ENCODE measurements around the gene NHS. TPM values are rescaled to one million over a fixed set of nuclear protein-coding genes. Genes with fewer than 3 reads are reported as not detected.

NHS gene
- total RNA-seq, 6 experiments from 2014 or later = 0.06 to 0.27 (median 0.12) TPM

DNA sequence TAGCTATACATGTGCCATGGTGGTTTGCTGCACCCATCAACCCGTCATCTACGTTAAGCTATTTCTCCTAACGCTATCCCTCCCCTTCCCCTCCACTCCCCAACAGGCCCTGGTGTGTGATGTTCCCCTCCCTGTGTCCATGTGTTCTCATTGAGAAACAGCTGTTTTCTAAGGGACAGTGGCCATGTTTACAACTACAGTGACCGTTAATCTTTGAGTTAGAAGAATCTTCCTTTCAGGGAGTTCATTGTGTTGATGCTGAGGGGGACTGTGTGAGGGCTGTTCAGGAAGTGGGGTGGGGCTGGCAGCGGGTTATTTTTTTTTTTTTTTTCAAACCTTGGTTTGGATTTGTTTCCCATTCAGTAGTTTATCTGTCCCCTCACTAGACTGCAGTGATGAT, 179.9 kb downstream of the NHS start:
- Histone ChIP-seq H3K9me3 (no peaks in the 10 kb centered on the region), H3K36me3 (no peaks in the 10 kb centered on the region), H3K4me1 (no peaks in the 10 kb centered on the region), H3K27me3 (no peaks in the 10 kb centered on the region), H3K4me3 (no peak overlapping the region), H3K27ac (no peak overlapping the region)
- DNase-seq (no peak), ATAC-seq (no peak)
- WGBS (ENCODE audit: insufficient coverage, low coverage, low lambda C conversion rate, missing lambda C conversion rate) = 50% methylated on average over 5 of the region's 5 CpGs
- TF ChIP-seq, protein P1, sequence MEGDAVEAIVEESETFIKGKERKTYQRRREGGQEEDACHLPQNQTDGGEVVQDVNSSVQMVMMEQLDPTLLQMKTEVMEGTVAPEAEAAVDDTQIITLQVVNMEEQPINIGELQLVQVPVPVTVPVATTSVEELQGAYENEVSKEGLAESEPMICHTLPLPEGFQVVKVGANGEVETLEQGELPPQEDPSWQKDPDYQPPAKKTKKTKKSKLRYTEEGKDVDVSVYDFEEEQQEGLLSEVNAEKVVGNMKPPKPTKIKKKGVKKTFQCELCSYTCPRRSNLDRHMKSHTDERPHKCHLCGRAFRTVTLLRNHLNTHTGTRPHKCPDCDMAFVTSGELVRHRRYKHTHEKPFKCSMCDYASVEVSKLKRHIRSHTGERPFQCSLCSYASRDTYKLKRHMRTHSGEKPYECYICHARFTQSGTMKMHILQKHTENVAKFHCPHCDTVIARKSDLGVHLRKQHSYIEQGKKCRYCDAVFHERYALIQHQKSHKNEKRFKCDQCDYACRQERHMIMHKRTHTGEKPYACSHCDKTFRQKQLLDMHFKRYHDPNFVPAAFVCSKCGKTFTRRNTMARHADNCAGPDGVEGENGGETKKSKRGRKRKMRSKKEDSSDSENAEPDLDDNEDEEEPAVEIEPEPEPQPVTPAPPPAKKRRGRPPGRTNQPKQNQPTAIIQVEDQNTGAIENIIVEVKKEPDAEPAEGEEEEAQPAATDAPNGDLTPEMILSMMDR (IDR thresholded peaks at IDR 0.05) = no peak
- TF ChIP-seq POLR2A (IDR thresholded peaks at IDR 0.05) = no peak
- intact Hi-C loops (cut with DNase I) = no loop called here

DNA sequence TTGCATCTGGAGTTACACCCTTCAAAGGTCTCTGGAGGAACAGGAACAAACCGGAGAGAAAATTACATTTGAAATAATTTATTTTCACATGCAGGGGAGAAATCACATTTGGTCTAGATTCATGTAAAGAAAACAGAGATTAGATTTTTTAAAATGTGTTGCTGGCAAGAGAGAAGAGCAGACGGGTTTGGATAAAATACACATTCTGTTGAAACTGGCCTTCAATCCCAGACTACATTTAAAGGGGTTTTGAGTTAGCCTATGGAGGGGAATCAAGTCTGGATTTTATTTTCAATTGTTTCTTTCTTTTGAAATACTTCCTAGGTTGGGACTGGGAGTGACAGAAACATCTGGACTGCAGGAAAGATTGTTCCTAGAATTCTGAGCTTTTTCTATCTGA, 180.8 kb downstream of the NHS start:
- Histone ChIP-seq H3K4me3 (no peak overlapping the region), H3K4me1 (no peaks in the 10 kb centered on the region), H3K27ac (no peak overlapping the region), H3K36me3 (no peaks in the 10 kb centered on the region), H3K27me3 (no peaks in the 10 kb centered on the region), H3K9me3 (no peaks in the 10 kb centered on the region)
- DNase-seq (no peak), ATAC-seq (no peak)
- TF ChIP-seq, protein P1 (IDR thresholded peaks at IDR 0.05) = no peak
- no peak for TF ChIP-seq POLR2A (IDR thresholded peaks at IDR 0.05)
- WGBS (ENCODE audit: insufficient coverage, low coverage, low lambda C conversion rate, missing lambda C conversion rate) = 51% methylated on average over 2 of the region's 2 CpGs
- intact Hi-C loops (cut with DNase I) = no loop called here

DNA sequence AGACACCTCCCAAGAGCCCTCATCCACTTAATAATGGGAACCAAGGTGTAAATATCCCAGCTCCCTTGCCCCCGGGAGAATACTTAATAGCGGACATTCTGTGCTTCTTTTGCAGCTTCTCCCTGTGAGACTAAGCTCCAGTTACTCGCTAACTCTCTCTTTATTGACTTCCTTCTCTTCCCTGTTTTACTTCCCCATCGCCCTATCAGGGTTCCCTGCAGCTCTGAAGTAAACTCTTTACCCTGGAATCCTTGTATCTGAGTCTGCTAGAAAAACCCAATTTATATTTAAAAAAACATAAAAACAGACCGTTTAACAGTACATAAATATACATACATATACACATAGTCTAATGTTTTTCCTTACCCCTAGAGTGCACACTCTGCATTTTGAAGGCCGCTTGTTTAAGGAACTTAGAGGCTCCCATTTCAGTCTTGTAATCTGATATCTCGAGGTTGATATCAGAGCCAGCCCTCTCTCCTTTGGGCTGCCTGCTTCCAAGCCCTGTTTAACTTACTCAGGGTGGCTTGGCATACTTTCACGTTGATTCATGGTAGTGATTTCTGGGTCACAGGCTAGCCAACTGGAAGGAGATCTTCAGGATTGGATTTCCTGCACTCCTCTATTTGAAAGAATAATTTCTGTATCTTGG, 184.9 kb downstream of the NHS start:
- DNase-seq = no peak
- Histone ChIP-seq H3K36me3 (no peaks in the 10 kb centered on the region), H3K27ac (no peak overlapping the region), H3K9me3 (no peaks in the 10 kb centered on the region), H3K4me3 (no peak overlapping the region), H3K4me1 (no peaks in the 10 kb centered on the region), H3K27me3 (no peaks in the 10 kb centered on the region)
- no peak for ATAC-seq
- intact Hi-C loops (cut with DNase I) = no loop called here
- TF ChIP-seq POLR2A (IDR thresholded peaks at IDR 0.05) = no peak
- TF ChIP-seq, protein P1 (IDR thresholded peaks at IDR 0.05) = no peak
- 21% methylated on average over 8 of the region's 8 CpGs for WGBS (ENCODE audit: insufficient coverage, low coverage, low lambda C conversion rate, missing lambda C conversion rate)

DNA sequence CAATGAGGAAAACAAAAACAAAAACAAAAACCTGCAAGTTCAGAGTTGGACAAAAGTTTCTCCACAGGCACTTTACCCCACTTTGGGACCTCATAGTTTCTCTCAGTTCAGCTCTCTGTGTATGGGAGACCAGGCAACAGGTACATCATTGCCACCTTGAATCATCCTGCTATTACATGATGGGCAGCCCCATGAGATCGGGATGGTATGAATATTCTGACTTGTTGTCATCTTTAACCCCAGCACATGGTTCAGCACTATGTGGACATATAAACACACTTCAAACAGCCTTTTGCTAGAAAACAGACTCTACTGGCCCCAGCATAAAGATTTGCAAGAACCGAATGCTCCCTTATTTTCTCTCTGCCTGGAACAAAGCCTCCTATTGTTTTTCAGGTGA, 185.4 kb downstream of the NHS start:
- no peak overlapping the region for H3K4me3 ChIP-seq
- H3K27ac ChIP-seq = no peak overlapping the region
- no peaks in the 10 kb centered on the region for H3K4me1 ChIP-seq
- no peak for ATAC-seq
- H3K36me3 ChIP-seq = no peaks in the 10 kb centered on the region
- no peak for DNase-seq
- no peaks in the 10 kb centered on the region for H3K9me3 ChIP-seq
- 70% methylated on average over 2 of the region's 2 CpGs for WGBS (ENCODE audit: insufficient coverage, low coverage, low lambda C conversion rate, missing lambda C conversion rate)
- intact Hi-C loops (cut with DNase I) = no loop called here
- no peak for TF ChIP-seq POLR2A (IDR thresholded peaks at IDR 0.05)
- no peaks in the 10 kb centered on the region for H3K27me3 ChIP-seq

DNA sequence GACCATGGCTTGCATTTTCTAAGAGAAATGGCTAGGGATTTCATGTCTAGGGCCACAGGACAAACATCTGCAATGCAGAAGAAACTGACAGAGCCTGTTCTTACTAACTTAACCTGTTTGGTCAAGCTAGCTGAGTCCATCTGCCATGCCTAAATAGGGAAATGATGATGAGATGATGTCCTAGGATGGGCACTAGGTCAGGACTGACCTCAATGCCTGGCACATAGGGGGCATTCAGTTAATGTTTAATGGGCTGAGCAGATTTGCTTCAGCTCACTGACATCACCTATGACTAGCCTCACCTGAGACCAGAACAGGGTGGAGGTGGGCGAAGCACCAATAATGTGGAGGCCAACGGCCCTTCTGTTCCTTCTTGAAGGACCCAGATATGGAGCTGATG, 188.1 kb downstream of the NHS start:
- no peaks in the 10 kb centered on the region for H3K36me3 ChIP-seq
- intact Hi-C loops (cut with DNase I) = no loop called here
- DNase-seq = no peak
- no peaks in the 10 kb centered on the region for H3K27me3 ChIP-seq
- H3K9me3 ChIP-seq = no peaks in the 10 kb centered on the region
- H3K27ac ChIP-seq = no peak overlapping the region
- H3K4me1 ChIP-seq = no peaks in the 10 kb centered on the region
- H3K4me3 ChIP-seq = no peak overlapping the region
- 29% methylated on average over 1 of the region's 2 CpGs for WGBS (ENCODE audit: insufficient coverage, low coverage, low lambda C conversion rate, missing lambda C conversion rate)
- peak in 1 of 4 donors; percentile 34 for ATAC-seq
- TF ChIP-seq, protein P1 (IDR thresholded peaks at IDR 0.05) = no peak
- TF ChIP-seq POLR2A (IDR thresholded peaks at IDR 0.05) = no peak
